Measurements from ENCODE around the gene LRRC7. TPM values are rescaled to one million over a fixed set of nuclear protein-coding genes. Genes with fewer than 3 reads are reported as not detected.

The LRRC7 gene
- total and polyA plus RNA-seq, 2 experiments from 2014 or later: 1.2 TPM; not detected in 1

- TF ChIP-seq ZNF462 (CRISPR knock-in tag; IDR thresholded peaks at IDR 0.05) (no peak), EZH2phosphoT487 (IDR thresholded peaks at IDR 0.05; ENCODE audit: unreplicated experiment) (no peak), STAT1 (IDR thresholded peaks at IDR 0.05; ENCODE audit: unreplicated experiment) (no peak), ZNF331 (CRISPR knock-in tag; IDR thresholded peaks at IDR 0.05; ENCODE audit: low read depth) (no peak), JUNB (IDR thresholded peaks at IDR 0.05; ENCODE audit: unreplicated experiment) (no peak), POLR2AphosphoS5 (IDR thresholded peaks at IDR 0.05; ENCODE audit: low read depth) (no peak)
Measured at GRCh38 chr1:69661686-69662085, 94.0 kb downstream of the LRRC7 start (continued).

GRCh38 chr1:69662321-69662720 lies 94.6 kb downstream of the LRRC7 start:
- H3K4me3 Mint-ChIP-seq: no peak overlapping the region
- no peak for ATAC-seq
- no peak overlapping the region for H3K4me2 ChIP-seq
- no peak for DNase-seq (ENCODE audit: low spot score)
- H3K36me3 ChIP-seq (ENCODE audit: insufficient read depth): no peaks in the 10 kb centered on the region
- H3K9me2 ChIP-seq (ENCODE audit: insufficient read depth): no peaks in the 10 kb centered on the region
- peaks cover 6% of the 10 kb centered on the region; the same call in 1 of the 3 replicates for H3K9me3 Mint-ChIP-seq
- no peak overlapping the region for H2AFZ ChIP-seq
- H3K27ac Mint-ChIP-seq: no peak overlapping the region
- no peak overlapping the region for H3K4me3 ChIP-seq
- H3K79me2 ChIP-seq (replicated peaks; ENCODE audit: insufficient read depth): no peaks in the 10 kb centered on the region
- H3K27me3 ChIP-seq (ENCODE audit: insufficient read depth): no peaks in the 10 kb centered on the region
- H3K4me1 Mint-ChIP-seq: no peaks in the 10 kb centered on the region
- no peaks in the 10 kb centered on the region for H4K20me1 ChIP-seq (replicated peaks; ENCODE audit: insufficient read depth)
- H3K4me1 ChIP-seq (ENCODE audit: insufficient read depth): no peaks in the 10 kb centered on the region
- no peaks in the 10 kb centered on the region for H3F3A ChIP-seq (replicated peaks; ENCODE audit: low read depth)
- H3K36me3 Mint-ChIP-seq (ENCODE audit: low read depth): no peaks in the 10 kb centered on the region
- no peak overlapping the region for H3K27ac ChIP-seq (ENCODE audit: low read depth)
- H3K27me3 Mint-ChIP-seq (ENCODE audit: insufficient read depth, low read depth, poor library complexity): no peaks in the 10 kb centered on the region
- TF ChIP-seq EZH2phosphoT487 (IDR thresholded peaks at IDR 0.05; ENCODE audit: unreplicated experiment) (no peak), ZNF114 (CRISPR knock-in tag; IDR thresholded peaks at IDR 0.05) (no peak), ETS1 (IDR thresholded peaks at IDR 0.05) (no peak), REST (IDR thresholded peaks at IDR 0.05; ENCODE audit: unreplicated experiment) (no peak), CREB1 (CRISPR knock-in tag; IDR thresholded peaks at IDR 0.05; ENCODE audit: low read depth) (no peak), JUNB (IDR thresholded peaks at IDR 0.05; ENCODE audit: unreplicated experiment) (no peak), STAT1 (IDR thresholded peaks at IDR 0.05; ENCODE audit: unreplicated experiment) (no peak), POLR2AphosphoS5 (IDR thresholded peaks at IDR 0.05; ENCODE audit: low read depth) (no peak)
